Vagina (tissue), 2 donors: ENCODE measurements around the gene RASA3.

Experiments used
- CTCF ChIP-seq, 3 experiments: fragments of 450-650 bp in 2 of 3; fragments of 200-600 bp in 1 of 3; sonication (generic) in 1 of 3; IDR thresholded peaks; one replicate each; pipeline ENCODE4 v1.5.1; 2017 to 2019; ENCODE audit warnings: antibody characterized with exemption in 3 of 3, mild to moderate bottlenecking in 2 of 3, moderate library complexity in 2 of 3
- POLR2AphosphoS5 ChIP-seq, 2 donors: sonication (generic); formaldehyde crosslinking; IDR thresholded peaks; one replicate each; pipeline ENCODE4 v1.9.0; 2017; ENCODE audit warnings: antibody characterized with exemption in 2 of 2, mild to moderate bottlenecking in 2 of 2, low read depth in 1 of 2; ENCODE audit not compliant: insufficient read depth in 1 of 2

GRCh38 chr13:114154476-114154875 lies 22.1 kb upstream of the RASA3 start:
- TF ChIP-seq CTCF (IDR thresholded peaks at IDR 0.05) (no peak), POLR2AphosphoS5 (IDR thresholded peaks at IDR 0.05; ENCODE audit: insufficient read depth in 1 of 2, low read depth in 1 of 2) (no peak)
